H1 (cell line): ENCODE results near the gene OR51B5.

Experiments used
- ATF3 ChIP-seq: IDR thresholded peaks from 2 replicates; pipeline ENCODE4 v1.6.1; 2011; ENCODE audit warnings: low read depth, mild to moderate bottlenecking, low read length; ENCODE audit not compliant: insufficient read depth
- CEBPB ChIP-seq: IDR thresholded peaks from 2 replicates; pipeline ENCODE4 v1.6.1; 2012; ENCODE audit warnings: low read depth, low read length
- CHD2 ChIP-seq: IDR thresholded peaks from 2 replicates; pipeline ENCODE4 v1.6.1; 2012; ENCODE audit warnings: low read length, improper control_type of control experiment
- CREB1 ChIP-seq: IDR thresholded peaks from 2 replicates; pipeline ENCODE4 v1.6.1; 2012; ENCODE audit warnings: inconsistent platforms
- CTCF ChIP-seq, 3 experiments: IDR thresholded peaks; 1 replicate in 2 of 3; 2 replicates in 1 of 3; pipeline versions ENCODE4 v1.5.1 to v1.6.1; 2011; ENCODE audit warnings: low read length in 3 of 3, mild to moderate bottlenecking in 3 of 3, inconsistent platforms in 2 of 3, low read depth in 1 of 3, moderate library complexity in 1 of 3; ENCODE audit not compliant: insufficient read depth in 1 of 3; ENCODE audit errors: control extremely low read depth in 1 of 3
- EZH2 ChIP-seq: fragments of 200-600 bp; sonication (generic); IDR thresholded peaks from 2 replicates; pipeline ENCODE4 v1.7.1; 2012; ENCODE audit warnings: low read depth, mild to moderate bottlenecking, moderate library complexity, low read length, inconsistent platforms; ENCODE audit not compliant: severe bottlenecking
- FOSL1 ChIP-seq: IDR thresholded peaks from 2 replicates; pipeline ENCODE4 v1.6.1; 2011; ENCODE audit warnings: mild to moderate bottlenecking, low read depth, low read length, moderate library complexity; ENCODE audit not compliant: insufficient read depth
- HDAC2 ChIP-seq, 2 experiments: fragments of 300-600 bp in 1 of 2; sonication (generic) in 1 of 2; IDR thresholded peaks; 2 replicates each; pipeline ENCODE4 v1.6.1; 2011 to 2012; ENCODE audit warnings: low read depth in 2 of 2, low read length in 2 of 2, mild to moderate bottlenecking in 2 of 2, moderate library complexity in 2 of 2, borderline replicate concordance in 1 of 2, inconsistent platforms in 1 of 2
- POLR2A ChIP-seq, 2 experiments: IDR thresholded peaks; 1 replicate in 1 of 2; 2 replicates in 1 of 2; pipeline ENCODE4 v1.6.1; 2011; ENCODE audit warnings: low read depth in 2 of 2, low read length in 2 of 2, mild to moderate bottlenecking in 2 of 2; ENCODE audit errors: control extremely low read depth in 1 of 2
- RXRA ChIP-seq: IDR thresholded peaks from 2 replicates; pipeline ENCODE4 v1.6.1; 2011; ENCODE audit warnings: low read depth, mild to moderate bottlenecking, low read length, moderate library complexity; ENCODE audit not compliant: insufficient read depth
- SIN3A ChIP-seq, 2 experiments: IDR thresholded peaks in 1 of 2; conservative IDR thresholded peaks in 1 of 2; 2 replicates each; pipeline ENCODE4 v1.6.1; 2011 to 2012; ENCODE audit warnings: low read length in 2 of 2, improper control_type of control experiment in 1 of 2, low read depth in 1 of 2, mild to moderate bottlenecking in 1 of 2
- TAF1 ChIP-seq: IDR thresholded peaks from 2 replicates; pipeline ENCODE4 v1.6.1; 2011; ENCODE audit warnings: mild to moderate bottlenecking, low read depth, low read length
- ZNF274 ChIP-seq: IDR thresholded peaks from 2 replicates; pipeline ENCODE4 v1.7.0; 2012; ENCODE audit warnings: low read length, borderline replicate concordance; ENCODE audit errors: extremely low read depth

- TF ChIP-seq SIN3A (conservative IDR thresholded peaks at IDR 0.05 in 1 of 2, IDR thresholded peaks at IDR 0.05 in 1 of 2; ENCODE audit: low read depth in 1 of 2, low read length in 2 of 2) (no peak), ATF3 (no peak), POLR2A (IDR thresholded peaks at IDR 0.05; ENCODE audit: control extremely low read depth in 1 of 2, low read depth in 2 of 2, low read length in 2 of 2) (no peak), CHD2 (no peak), CTCF (IDR thresholded peaks at IDR 0.05; ENCODE audit: control extremely low read depth in 1 of 3, insufficient read depth in 1 of 3, low read depth in 1 of 3, low read length in 3 of 3) (no peak), CREB1 (no peak), FOSL1 (no peak), RXRA (no peak), TAF1 (no peak), ZNF274 (no peak), HDAC2 (IDR thresholded peaks at IDR 0.05; ENCODE audit: borderline replicate concordance in 1 of 2, low read depth in 2 of 2, low read length in 2 of 2) (no peak), EZH2 (no peak), CEBPB (no peak)
Observed at GRCh38 chr11:5351208-5351607, 7.9 kb upstream of the OR51B5 start, which contains the start of gene OR51B6.
